ENCODE results near the gene MFSD2A. TPM values are rescaled to one million over a fixed set of nuclear protein-coding genes. Genes with fewer than 3 reads are reported as not detected.
"Not testable (repeated sequence)": the region's sequence is repeated elsewhere in the genome, so short reads cannot be mapped to it uniquely, and the experiment has no call there.

MFSD2A gene
- total RNA-seq, 1 experiment from 2014 or later: 0.19 TPM

DNA sequence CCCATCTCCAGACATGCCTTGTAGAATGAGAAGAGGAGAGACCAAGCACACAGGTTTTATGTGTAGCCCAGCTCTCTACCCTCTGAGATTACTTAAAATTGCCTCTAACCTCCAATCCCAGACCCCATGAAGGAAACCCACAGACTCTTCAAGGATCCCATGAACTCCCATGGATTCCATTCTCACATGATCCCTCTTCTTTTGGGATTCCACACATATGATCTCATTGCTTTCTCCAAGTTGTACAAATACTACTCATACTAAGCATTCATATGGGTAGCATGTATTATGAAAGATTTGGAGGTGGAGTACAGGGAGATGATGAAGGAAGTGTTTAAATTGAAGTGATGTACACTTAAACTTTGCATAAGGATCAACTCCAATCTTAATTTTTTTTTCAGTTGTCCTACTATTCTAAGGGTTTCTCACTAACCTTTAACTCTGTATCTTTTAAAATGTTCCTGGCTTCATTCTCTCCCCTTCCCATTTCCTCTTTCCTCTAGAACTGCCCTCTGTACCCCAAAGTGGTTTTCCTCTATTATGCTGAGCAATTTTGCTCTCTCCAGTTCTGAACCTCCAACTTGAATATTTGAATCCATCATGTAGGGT is 41.6 kb downstream of the MFSD2A start:
- no peak for DNase-seq (ENCODE audit: low read depth)

DNA sequence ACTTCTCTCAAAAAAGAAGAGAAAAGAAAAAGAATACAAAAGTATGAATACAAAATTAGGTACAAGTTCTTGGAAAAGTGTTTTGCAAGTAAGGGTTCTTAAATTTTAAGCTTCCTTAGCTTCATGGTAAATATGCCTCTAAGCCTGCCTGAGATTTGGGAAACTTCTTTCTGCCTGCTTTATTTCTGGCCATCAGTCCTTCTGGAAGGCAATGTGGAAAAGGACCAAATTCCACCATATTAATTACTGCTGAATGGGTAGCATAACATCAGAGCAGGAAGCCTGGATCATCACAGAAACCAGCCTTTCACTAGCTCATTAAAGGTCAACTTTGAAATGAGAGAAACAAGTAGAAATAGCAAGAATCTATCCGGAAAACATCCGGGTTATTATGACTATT is 46.5 kb downstream of the MFSD2A start:
- no peak for DNase-seq (ENCODE audit: low read depth)

DNA sequence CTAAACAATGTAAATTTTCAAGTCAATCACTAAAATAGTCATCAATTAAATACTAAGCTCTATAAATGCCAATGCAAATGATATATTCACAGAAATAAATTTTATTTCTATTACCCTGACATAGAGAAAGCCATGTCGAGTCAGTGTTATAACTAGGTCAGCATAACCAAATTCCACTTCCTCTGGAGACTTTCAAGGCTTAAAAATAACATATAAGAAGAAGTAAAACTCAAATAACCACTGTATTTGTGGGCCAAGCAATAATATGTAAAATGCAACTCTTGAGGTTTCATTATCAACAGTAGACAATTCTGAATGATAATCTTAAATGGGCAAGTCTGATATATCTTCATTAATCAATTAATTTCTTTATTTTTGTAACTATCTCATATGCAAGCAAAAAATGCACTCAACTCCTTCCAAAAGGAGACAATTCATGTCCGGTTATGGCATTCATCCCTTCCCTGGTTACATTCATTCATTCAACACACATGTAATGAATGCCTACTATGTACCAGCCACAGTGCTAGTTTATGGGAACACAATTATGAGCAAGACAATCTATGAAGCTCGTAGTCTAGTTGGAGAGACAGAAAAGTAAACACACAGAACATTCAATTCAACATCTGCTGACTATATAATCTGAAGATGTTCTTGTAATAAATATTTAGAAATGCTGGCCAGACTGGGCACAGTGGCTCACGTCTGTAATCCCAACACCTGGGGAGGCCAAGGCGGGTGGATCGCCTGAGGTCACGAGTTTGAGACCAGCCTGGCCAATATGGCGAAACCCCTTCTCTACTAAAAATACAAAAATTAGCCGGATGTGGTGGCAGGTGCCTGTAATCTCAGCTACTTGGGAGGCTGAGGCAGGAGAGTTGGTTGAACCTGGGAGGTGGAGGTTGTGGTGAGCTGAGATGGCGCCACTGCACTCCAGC is 48.5 kb downstream of the MFSD2A start:
- no peak for DNase-seq (ENCODE audit: low read depth)

DNA sequence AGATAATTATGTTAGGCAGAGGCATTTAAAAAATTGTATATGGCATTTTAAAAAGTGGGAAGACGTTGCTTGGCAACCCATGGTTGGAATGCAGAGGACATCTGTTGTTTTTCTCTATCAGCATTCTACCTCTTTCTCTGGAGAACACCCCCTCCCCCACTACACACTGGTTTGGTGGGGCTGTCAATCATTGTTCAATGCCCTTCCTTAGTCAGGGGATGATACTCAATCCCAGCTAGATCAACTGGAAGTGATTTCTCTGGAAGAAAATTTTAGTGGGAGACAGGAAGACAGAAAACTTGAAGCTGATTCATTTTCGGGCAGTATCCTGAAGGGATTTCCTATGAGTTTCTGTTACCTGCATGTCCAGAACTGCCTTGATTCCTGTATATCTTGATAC is 49.9 kb downstream of the MFSD2A start:
- no peak for DNase-seq (ENCODE audit: low read depth)

DNA sequence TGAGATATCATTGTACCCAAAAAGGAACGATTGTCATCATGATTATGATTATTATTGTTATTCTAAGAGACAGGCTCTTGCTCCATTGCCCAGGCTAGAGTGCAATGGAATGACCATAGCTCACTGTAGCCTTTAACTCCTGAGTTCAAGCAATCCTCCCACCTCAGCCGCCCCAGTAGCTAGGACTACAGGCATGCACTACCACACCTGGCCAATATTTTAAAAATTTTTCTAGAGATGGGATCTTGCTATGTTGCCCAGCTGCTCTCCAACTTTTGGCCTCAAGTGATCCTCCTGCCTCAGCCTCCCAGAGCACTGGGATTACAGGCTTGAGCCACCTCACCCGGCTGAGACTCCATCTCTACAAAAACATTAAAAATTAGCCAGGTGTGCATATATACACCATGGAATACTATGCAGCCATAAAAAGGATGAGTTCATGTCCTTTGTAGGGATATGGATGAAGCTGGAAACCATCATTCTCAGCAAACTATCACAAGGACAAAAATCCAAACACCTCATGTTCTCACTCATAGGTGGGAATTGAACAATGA is 52.6 kb downstream of the MFSD2A start:
- not testable (repeated sequence) for DNase-seq (ENCODE audit: low read depth)

DNA sequence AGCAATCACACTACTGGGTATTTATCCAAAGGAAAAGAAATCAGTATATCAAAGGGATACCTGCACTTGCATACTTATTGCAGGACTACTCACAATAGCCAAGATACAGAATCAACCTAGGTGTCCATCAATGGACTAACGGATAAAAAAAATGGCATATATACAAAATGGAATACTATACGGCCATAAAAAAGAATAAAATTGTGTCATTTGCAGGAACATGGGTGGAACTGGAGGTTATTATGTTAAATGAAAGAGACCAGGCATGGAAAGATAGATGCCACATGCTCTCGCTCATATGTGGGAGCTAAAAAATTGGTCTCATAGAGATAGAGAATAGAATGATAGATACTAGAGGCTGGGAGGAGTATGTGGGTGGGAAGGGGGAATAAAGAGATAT is 56.3 kb downstream of the MFSD2A start:
- no peak for DNase-seq (ENCODE audit: low read depth)

DNA sequence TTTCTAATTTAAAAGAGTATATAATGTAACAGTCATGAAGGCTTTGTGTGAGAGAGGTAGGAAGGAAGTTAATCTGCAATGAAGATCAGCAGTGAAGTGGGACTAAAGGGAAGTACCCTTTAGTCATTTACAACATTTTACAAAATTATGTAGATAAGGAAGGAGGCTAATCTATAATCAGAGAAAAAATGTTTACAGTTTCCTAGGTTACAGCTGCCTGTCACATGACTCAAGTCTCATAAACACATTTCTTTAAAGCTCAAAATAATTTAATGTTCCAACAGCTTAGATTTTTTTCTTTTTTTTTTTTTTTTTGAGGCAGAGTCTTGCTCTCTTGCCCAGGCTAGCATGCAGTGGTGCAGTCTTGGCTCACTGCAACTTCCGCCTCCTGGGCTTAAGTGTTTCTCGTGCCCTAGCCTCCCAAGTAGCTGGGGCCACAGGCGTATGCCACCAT is 59.3 kb downstream of the MFSD2A start:
- no peak for DNase-seq (ENCODE audit: low read depth)

DNA sequence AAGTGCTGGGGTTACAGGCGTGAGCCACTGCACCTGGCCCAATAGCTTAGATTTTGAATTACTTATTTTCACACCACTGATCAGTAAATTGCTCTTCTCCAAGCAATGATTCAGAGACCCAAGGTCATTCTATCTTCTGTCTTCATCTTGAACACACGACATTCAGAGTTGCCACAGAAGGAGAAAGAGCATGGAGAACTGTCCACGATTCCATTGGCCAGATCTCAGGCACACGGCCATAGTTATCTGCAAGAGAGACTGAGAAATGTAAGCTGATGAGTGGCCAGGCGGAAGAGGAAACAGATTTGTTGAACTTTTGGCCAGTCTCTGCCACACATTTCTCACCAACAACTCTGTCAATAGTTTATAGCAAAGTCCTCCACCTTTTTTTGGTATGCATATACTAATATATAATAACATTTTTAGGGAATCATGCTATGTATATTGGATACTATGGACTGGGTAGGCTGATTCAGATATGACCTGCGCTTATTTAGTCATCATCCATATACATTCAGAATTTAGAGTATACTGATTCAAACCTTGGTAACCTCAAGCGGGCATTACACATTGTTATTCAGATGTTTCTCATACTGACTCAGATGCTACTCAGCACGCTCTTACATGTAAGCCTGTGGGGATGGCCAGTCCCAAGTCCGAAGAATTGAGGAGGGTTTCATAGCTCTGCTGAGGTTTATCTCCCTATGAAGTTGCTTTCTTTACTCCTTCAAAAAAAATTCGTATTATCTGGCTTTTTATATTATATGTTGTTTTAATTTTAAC is 60.1 kb downstream of the MFSD2A start:
- DNase-seq (ENCODE audit: low read depth): peak; percentile 93

DNA sequence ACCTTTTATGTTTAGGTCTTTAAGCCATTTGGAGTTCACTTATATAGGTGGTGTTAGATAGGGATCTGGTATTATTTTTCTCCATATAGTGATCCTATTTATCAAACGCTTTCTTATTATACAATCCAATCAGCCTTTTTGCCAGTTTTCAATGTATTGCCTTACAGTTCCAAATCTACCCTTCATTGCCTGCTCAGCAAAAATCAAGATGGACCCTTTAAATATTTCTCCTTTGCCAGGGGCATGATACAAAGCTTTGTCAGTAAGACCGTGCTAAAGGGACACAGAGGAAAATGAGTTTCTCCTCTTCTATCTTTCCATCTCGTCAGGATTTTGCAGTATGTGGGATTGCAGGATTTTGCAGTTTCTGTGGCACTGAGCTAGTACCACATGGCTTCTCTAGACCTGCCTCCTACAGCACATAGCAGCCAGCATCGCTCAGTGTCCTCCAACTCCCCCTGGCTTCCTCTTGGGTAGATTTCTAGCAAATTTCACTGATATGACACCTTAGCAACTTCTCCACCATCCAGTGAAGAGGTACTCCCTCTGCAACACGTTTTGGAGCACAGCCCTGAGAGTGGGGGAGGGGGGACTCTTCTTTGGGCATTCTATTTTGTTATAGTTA is 63.1 kb downstream of the MFSD2A start:
- DNase-seq (ENCODE audit: low read depth): no peak

Small RNAs within 50 kb of the gene (small RNA-seq; reads per million reads assigned to genes)
- not detected for gene RF00019

Other genes with a start within 250 kb of the MFSD2A start
- 32.3 and 32.4 TPM in 2 replicates for gene PPIE, start 216.3 kb upstream of the MFSD2A start, total RNA-seq (2014; rRNA removed; shearing (Covaris generic))
- gene OXCT2, start 183.8 kb upstream of the MFSD2A start, total RNA-seq (2014; rRNA removed; shearing (Covaris generic)): not detected in 2 replicates
- gene BMP8B, start 166.3 kb upstream of the MFSD2A start, total RNA-seq (2014; rRNA removed; shearing (Covaris generic)): not detected in 2 replicates
- gene TRIT1, start 71.6 kb upstream of the MFSD2A start, total RNA-seq (2014; rRNA removed; shearing (Covaris generic)): 23.0 and 25.6 TPM in 2 replicates
- 0.40 and 5.6 TPM in 2 replicates for gene MYCL, start 53.2 kb upstream of the MFSD2A start, total RNA-seq (2014; rRNA removed; shearing (Covaris generic))
- gene CAP1, start 85.6 kb downstream of the MFSD2A start, total RNA-seq (2014; rRNA removed; shearing (Covaris generic)): 537 and 558 TPM in 2 replicates
- gene PPT1, start 142.1 kb downstream of the MFSD2A start, total RNA-seq (2014; rRNA removed; shearing (Covaris generic)): 70.5 and 89.1 TPM in 2 replicates
- gene RLF, start 206.2 kb downstream of the MFSD2A start, total RNA-seq (2014; rRNA removed; shearing (Covaris generic)): 9.0 and 10.7 TPM in 2 replicates

All from HT1080 (cell line).